ELR (cell line): ENCODE results near the gene B9D1.

Experiments used
- DNase-seq: peaks from one replicate; pipeline ENCODE4 v3.0.0-alpha.2; 2015; ENCODE audit warnings: low read depth

Gene B9D1

GRCh38 chr17:19320876-19321275, 41.6 kb downstream of the B9D1 start:
- DNase-seq, result no peak

DNA sequence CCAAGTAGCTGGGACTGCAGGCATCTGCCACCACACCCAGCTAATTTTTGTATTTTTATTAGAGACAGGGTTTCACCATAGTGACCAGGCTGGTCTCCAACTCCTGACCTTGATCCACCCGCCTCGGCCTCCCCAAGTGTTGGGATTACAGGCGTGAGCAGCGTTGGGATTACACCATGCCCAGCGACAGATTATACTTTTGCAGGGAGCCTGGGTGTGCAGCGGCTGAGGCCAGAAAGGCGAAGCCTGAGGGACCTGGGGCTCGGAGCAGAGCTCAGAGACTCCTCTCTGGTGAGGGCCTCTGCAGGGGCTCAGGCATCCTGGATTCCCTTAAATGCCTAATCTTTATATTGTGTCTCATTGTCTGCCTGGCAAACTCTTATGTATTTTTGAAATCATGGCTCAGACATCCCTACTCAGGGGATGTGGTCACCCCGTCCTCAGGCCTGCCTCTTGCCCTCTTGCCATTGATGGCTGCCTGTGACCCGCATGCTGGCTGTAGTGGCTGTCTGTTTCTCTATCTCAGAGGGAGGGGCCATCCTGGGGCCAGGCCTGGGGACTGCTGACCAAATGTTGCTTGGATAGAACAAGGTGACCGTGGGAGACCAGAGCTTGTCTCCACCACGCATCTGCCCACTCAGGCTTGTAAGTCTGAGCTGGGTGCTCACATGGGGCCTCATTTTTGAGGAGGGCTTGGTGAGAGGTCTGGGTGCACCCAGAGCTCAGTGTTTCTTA, 42.6 kb downstream of the B9D1 start:
- no peak for DNase-seq

- DNase-seq, result no peak
Measured at GRCh38 chr17:19318611-19319010, 43.9 kb downstream of the B9D1 start.

GRCh38 chr17:19317359-19318095, 45.0 kb downstream of the B9D1 start:
- DNase-seq, result peak; percentile 81

GRCh38 chr17:19316761-19317358, 45.7 kb downstream of the B9D1 start:
- no peak for DNase-seq

DNA sequence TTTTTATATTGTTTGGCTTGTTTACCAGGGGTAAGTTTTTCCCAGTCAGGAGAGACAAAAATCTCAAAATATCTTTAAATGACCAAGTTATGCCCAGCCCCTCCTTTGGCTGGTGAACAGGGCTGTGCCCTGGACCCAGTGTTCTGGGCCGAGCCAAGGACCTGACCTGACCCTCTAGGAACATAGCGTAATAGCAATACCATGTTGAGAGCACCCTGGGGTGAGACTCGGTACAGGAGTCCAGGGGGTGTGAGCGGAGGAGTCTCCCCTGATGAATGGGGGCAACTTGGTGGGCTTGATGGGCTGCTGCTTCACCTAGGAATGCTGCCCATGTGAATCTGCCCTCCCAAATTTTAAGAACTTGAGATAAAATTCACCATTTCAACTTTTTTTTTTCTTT, 47.4 kb downstream of the B9D1 start:
- no peak for DNase-seq

DNA sequence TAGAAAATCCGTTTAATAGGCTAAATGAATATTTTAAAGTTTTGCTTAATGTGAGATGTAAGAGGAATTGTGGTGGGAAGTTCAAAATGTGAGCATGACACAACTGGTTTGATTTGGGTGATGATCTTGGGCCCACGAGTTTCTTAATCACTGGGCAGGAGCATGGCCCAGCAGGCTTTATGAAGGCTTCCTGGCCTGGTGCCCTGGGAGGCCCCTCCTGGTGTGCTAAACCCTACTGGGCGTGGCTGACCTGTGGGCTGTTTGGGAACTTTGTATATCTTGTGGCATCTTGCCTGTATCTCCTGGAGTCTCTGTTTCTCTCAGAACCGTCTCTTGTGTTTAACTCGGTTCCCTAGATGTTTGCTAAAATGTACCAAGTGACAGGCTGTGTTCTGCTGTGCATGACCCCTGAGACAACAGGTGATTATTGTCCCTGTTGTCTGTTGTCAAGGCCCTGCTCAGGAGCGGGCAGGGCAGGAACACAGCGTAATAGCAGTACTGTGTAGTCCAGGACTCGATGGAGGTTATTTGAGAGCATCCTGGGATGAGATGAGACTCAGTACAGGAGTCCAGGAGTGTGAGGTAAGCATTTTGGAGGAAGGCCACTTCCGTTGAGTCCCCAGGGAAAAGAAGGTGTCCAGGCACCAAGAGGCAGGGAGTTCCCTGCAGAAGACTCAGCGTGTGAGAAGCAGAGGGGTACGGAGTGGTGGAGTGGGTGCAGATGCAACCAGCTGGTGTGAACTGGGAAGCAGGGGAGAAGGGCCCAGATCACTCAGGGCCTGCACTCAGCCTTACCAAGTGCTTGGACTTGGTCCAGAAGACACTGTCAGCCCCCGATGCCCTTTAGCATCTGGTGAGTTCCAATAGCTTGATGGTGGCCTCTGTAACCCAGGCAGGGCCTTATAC, 48.5 kb downstream of the B9D1 start:
- no peak for DNase-seq

- no peak for DNase-seq
Measured at GRCh38 chr17:19313066-19313745, 49.3 kb downstream of the B9D1 start.

DNA sequence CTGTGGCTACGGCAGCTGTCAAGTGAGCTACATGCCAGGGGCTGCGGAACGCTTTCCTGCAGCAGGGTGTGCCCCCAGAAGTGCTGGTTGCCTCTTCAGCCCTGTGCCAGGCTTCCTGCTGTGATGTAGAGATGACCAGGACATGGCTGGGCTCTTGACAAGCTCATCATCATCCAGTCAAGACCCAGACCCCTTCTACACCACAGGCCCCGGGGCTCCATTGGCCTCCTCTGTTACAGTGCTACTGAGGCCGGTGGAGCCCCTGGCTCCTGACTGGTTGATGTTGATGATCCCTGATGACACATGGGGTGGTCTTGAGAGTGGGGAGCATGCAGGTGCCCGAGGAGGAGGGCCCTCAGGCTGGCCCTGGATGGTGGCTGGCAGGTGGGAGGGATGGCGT, 50.1 kb downstream of the B9D1 start:
- no peak for DNase-seq

DNA sequence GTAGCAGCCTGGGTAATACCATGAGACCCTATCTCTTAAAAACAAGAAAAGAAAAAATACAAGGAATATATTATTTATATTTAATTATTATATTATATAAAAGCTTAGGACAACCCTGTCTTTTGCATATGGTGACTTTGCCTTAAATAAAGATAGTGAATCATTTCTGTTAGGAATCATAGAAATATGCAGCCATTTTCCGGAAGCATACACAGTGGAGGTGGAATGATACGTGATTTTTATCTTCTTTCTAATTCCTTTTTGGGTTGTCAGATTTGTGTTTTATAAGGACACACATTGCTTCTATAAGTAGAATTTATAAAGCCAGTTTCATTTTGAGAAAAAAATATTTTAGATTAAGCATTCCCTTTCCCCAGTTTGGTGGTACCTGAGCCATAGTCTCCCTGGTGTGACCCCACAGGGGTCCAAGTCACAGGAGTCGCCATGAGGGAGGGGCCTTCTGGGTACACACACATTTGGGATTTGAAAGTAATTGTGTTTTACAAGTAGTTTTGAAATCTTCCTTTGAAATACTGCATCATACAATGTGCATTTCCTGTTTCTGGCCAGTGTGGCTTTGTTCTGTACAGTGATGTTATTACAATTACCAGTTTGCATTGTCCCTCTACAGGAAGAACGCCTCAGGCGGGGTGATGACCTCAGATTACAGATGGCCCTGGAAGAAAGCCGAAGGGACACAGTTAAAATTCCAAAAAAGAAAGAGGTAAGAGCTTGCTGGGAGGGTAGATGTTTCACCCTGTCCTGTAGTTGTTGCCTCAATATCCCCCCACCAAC, 50.9 kb downstream of the B9D1 start:
- DNase-seq, result peak; percentile 77

GRCh38 chr17:19311016-19311415, 51.5 kb downstream of the B9D1 start:
- DNase-seq, result no peak

DNA sequence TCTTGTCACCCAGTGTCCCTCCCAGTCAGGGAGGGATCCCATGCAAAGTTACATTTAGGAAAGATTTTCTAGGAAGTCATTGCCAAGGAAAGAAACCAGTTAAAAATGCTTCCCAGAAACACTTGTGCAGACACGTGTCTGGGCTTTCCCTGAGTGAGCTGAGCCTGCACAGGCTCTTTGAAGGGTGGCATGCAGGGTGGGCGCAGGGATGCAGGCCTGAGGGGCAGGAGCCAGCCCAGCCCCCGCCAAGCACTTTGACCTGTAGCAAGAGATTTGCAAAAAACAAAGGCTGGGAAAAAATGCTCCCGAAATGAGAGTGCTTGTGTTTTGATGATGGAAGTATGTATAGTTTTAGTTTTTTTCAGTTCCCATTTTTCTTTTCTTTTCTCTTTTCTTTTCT, 52.4 kb downstream of the B9D1 start:
- DNase-seq, result no peak

- no peak for DNase-seq
Measured at GRCh38 chr17:19309701-19310100, 52.8 kb downstream of the B9D1 start.

DNA sequence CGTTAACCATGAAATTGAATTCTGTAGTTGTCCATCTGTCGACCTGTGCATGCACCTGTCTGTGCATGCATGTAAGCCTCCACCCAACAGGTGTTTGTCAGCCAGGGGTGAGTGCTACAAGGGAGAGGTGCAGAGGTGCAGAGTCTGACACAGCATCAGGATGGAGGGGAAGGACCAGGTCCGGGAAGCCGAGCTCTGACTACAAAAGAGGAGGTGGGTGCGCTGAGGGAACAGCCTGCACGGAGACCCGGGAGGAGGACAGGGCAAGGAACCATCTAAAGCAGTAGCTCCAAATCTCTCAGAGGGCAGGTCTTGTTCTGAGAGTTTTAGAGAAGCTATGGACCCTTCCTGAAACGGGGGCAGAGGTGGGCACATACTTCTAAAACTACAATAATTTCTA, 54.1 kb downstream of the B9D1 start:
- no peak for DNase-seq

- DNase-seq, result no peak
Measured at GRCh38 chr17:19307521-19307920, 55.0 kb downstream of the B9D1 start.

DNA sequence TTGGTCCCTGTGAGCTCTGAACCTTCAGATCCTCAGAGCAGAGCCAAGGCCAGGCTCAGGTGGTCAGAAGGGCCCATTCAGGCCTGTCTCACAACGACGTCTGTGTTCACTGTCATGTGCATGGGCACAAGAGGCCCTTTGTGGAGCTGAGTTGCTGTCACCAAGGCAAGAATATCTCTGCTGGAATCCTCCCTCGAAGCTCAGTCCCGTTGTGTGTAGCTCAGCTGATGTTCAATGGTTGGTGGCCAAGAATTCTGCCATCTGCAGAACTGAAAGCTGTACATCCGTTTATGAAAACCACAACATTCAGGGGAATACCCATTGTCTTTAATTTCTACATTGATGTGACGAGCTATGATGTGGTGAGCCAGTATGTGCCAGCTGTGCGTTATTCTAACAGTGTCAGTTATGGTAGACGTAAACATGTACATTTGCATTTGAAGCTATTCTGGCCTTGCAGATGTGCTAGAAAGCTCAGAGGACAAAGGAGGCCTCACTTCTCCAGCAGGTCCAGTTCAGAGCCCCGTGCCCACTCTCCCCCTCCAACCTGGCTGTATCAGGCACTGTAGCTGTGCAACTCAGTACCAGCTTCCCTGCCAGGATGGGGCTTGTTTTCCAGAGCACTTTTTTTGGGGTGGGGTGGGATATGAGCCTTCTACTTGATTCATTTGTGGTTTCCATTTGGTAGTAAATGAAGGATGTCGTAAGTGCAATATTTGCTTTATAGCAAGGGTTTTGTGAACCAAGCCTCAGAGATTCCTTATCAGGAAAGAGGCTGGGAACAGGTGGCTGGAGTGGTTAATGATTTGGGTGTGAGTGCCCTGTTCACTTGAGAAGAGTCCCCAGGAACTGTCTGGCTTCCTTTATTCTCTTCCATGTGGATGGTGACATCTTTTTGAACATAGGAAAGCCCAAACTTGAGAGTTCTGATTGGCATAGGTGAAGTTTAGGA, 56.1 kb downstream of the B9D1 start:
- no peak for DNase-seq

- no peak for DNase-seq
Measured at GRCh38 chr17:19305761-19306159, 56.8 kb downstream of the B9D1 start.

DNA sequence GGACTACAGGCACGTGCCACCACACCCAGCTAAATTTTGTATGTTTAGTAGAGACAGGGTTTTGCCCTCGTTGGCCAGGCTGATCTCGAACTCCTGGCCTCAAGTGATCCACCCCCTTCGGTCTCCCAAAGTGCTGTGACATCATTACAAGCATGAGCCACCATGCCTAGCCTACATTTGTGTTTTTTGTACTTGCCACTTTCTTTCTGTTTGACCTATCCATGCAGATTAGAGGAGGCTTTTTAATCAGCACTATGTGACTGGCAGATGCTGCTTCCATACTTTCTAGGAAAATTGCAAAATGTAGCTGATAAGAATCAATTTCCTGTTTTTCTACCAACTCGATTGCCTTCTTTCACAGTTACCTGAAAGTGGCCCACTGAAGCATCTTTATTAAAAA, 57.3 kb downstream of the B9D1 start:
- DNase-seq, result no peak

DNA sequence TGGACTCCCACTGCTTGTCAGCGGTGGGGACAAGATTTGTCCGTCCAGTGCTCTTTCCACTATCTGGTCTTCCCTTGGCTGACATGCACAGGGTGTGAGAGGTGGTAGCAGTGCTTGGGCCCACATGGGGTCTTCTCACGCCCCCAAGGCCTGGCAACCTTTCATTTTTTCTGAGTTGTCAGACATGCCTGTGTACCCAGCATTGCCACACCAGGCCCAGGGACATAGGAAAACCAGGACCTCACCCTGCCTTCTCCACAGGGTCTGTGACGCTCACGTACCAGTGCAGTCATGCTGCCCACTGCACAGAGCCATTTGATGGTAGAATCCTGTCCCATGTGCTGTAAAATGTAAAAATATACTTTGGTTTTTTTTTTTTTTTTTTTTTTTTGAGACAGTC, 57.8 kb downstream of the B9D1 start:
- no peak for DNase-seq

- DNase-seq, result peak; percentile 84
Measured at GRCh38 chr17:19304209-19304608, 58.3 kb downstream of the B9D1 start.
